ENCODE measurements around the gene PIK3C3.

The PIK3C3 gene

DNA sequence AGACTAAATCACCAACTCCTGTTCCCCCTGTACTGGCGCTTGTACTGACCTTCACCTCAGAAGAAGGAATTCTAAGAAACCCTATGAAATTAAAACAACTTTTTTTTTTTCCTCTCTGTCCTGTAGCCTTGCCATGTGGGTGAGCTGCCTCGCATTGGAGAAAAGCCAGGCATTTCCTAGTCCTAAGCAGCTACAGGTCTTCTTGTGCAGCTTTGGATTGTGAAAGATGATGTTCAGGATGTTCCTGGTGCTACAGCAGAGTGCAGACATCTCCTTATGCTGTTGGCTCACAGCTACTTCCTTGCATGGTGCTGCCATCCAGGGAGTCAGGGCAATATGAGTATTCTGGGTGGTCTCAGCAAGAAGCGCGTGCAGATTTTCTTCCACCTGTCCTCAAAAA lies 11.9 kb downstream of the PIK3C3 start:
- Histone ChIP-seq H3K4me3 (ENCODE audit: low read depth, low read length) (no peak overlapping the region), H3K4me1 (ENCODE audit: control insufficient read depth, insufficient read depth, low read length) (no peaks in the 10 kb centered on the region), H3K36me3 (ENCODE audit: control insufficient read depth, insufficient read depth, low read length) (peaks cover 55% of the 10 kb centered on the region), H3K9ac (ENCODE audit: low read depth, low read length) (no peak overlapping the region), H3K27me3 (ENCODE audit: control insufficient read depth, insufficient read depth, low read length) (no peaks in the 10 kb centered on the region), H3K27ac (ENCODE audit: low read depth, low read length) (no peak overlapping the region), H3K9me3 (ENCODE audit: control insufficient read depth, insufficient read depth, low read length) (no peaks in the 10 kb centered on the region)

GRCh38 chr18:41967680-41968079 lies 12.6 kb downstream of the PIK3C3 start:
- H3K27ac ChIP-seq (ENCODE audit: low read depth, low read length): no peak overlapping the region
- no peak overlapping the region for H3K4me3 ChIP-seq (ENCODE audit: low read depth, low read length)
- no peaks in the 10 kb centered on the region for H3K9me3 ChIP-seq (ENCODE audit: control insufficient read depth, insufficient read depth, low read length)
- H3K27me3 ChIP-seq (ENCODE audit: control insufficient read depth, insufficient read depth, low read length): no peaks in the 10 kb centered on the region
- H3K36me3 ChIP-seq (ENCODE audit: control insufficient read depth, insufficient read depth, low read length): peaks cover 48% of the 10 kb centered on the region
- H3K9ac ChIP-seq (ENCODE audit: low read depth, low read length): no peak overlapping the region
- H3K4me1 ChIP-seq (ENCODE audit: control insufficient read depth, insufficient read depth, low read length): no peaks in the 10 kb centered on the region

DNA sequence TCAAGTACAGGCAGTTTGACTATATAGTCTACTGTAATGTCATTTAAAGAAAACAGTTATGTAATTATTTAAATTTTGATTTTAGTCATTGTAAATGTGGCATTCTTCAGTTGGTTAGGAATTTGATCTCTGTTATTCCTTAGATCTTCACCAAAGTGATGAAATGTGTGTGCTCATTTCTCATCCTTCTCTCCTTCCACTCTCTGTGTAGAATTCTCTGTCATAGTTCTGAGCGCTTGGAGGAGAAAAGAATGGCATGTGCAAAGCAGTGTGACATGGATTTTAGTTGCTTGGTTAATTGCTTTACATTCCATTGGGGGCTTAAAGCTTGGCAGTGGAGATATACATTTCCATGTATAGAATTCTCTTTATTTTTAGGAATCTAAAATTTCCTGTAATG lies 14.8 kb downstream of the PIK3C3 start:
- Histone ChIP-seq H3K4me3 (ENCODE audit: low read depth, low read length) (no peak overlapping the region), H3K36me3 (ENCODE audit: control insufficient read depth, insufficient read depth, low read length) (peaks cover 39% of the 10 kb centered on the region), H3K4me1 (ENCODE audit: control insufficient read depth, insufficient read depth, low read length) (no peaks in the 10 kb centered on the region), H3K27ac (ENCODE audit: low read depth, low read length) (no peak overlapping the region), H3K9ac (ENCODE audit: low read depth, low read length) (no peak overlapping the region), H3K27me3 (ENCODE audit: control insufficient read depth, insufficient read depth, low read length) (no peaks in the 10 kb centered on the region), H3K9me3 (ENCODE audit: control insufficient read depth, insufficient read depth, low read length) (no peaks in the 10 kb centered on the region)

GRCh38 chr18:41972067-41972925 lies 17.3 kb downstream of the PIK3C3 start:
- H3K9me3 ChIP-seq (ENCODE audit: control insufficient read depth, insufficient read depth, low read length): no peaks in the 10 kb centered on the region
- H3K9ac ChIP-seq (ENCODE audit: low read depth, low read length): no peak overlapping the region
- H3K4me1 ChIP-seq (ENCODE audit: control insufficient read depth, insufficient read depth, low read length): no peaks in the 10 kb centered on the region
- H3K27ac ChIP-seq (ENCODE audit: low read depth, low read length): no peak overlapping the region
- H3K27me3 ChIP-seq (ENCODE audit: control insufficient read depth, insufficient read depth, low read length): no peaks in the 10 kb centered on the region
- H3K4me3 ChIP-seq (ENCODE audit: low read depth, low read length): no peak overlapping the region
- H3K36me3 ChIP-seq (ENCODE audit: control insufficient read depth, insufficient read depth, low read length): peaks cover 26% of the 10 kb centered on the region

GRCh38 chr18:41973983-41974382 lies 18.9 kb downstream of the PIK3C3 start:
- H3K27me3 ChIP-seq (ENCODE audit: control insufficient read depth, insufficient read depth, low read length): no peaks in the 10 kb centered on the region
- peaks cover 19% of the 10 kb centered on the region for H3K36me3 ChIP-seq (ENCODE audit: control insufficient read depth, insufficient read depth, low read length)
- no peak overlapping the region for H3K4me3 ChIP-seq (ENCODE audit: low read depth, low read length)
- no peak overlapping the region for H3K9ac ChIP-seq (ENCODE audit: low read depth, low read length)
- H3K27ac ChIP-seq (ENCODE audit: low read depth, low read length): no peak overlapping the region
- H3K4me1 ChIP-seq (ENCODE audit: control insufficient read depth, insufficient read depth, low read length): no peaks in the 10 kb centered on the region
- H3K9me3 ChIP-seq (ENCODE audit: control insufficient read depth, insufficient read depth, low read length): no peaks in the 10 kb centered on the region

DNA sequence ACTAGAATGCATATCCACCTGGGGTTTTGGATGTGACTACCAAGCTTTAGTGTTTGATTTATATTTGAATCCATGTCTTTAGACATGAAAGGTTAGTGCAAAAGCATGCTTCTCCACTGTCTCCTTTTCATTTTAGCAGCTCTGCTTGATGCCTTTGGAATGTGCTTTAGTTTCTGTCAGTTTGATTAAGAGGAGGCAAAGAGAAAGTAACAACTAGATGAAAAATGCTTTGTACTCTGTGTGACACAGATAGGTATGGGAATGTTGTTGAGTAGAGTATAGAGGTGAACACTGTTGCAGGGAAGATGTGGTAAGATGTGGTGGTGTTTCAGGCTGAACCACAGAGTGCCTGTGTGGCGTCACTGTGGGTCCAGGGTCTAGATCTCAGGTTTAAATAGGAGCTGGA lies 19.8 kb downstream of the PIK3C3 start:
- Histone ChIP-seq H3K4me1 (ENCODE audit: control insufficient read depth, insufficient read depth, low read length) (no peaks in the 10 kb centered on the region), H3K9me3 (ENCODE audit: control insufficient read depth, insufficient read depth, low read length) (no peaks in the 10 kb centered on the region), H3K27ac (ENCODE audit: low read depth, low read length) (no peak overlapping the region), H3K9ac (ENCODE audit: low read depth, low read length) (no peak overlapping the region), H3K27me3 (ENCODE audit: control insufficient read depth, insufficient read depth, low read length) (no peaks in the 10 kb centered on the region), H3K4me3 (ENCODE audit: low read depth, low read length) (no peak overlapping the region), H3K36me3 (ENCODE audit: control insufficient read depth, insufficient read depth, low read length) (peaks cover 19% of the 10 kb centered on the region)

DNA sequence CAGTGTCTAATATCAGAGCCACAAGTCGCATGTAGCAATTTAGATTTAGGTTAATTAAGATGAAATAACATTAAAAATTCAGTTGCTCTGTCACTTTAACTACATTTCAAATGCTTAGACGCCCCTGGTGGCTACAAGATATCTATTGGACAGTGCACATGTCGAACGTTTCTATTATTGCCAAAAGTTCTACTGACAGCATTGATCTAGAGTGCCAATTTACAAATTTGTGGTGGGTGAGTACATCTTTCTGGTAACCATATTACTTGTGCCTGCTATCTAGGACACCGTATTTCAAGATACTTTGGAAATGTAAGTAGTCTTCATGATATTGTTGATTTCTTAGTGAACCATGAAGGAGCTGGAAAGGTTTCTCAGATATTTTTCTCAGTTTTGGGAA lies 20.2 kb downstream of the PIK3C3 start:
- Histone ChIP-seq H3K4me3 (ENCODE audit: low read depth, low read length) (no peak overlapping the region), H3K9ac (ENCODE audit: low read depth, low read length) (no peak overlapping the region), H3K27me3 (ENCODE audit: control insufficient read depth, insufficient read depth, low read length) (no peaks in the 10 kb centered on the region), H3K36me3 (ENCODE audit: control insufficient read depth, insufficient read depth, low read length) (peaks cover 15% of the 10 kb centered on the region), H3K27ac (ENCODE audit: low read depth, low read length) (no peak overlapping the region), H3K9me3 (ENCODE audit: control insufficient read depth, insufficient read depth, low read length) (no peaks in the 10 kb centered on the region), H3K4me1 (ENCODE audit: control insufficient read depth, insufficient read depth, low read length) (no peaks in the 10 kb centered on the region)

GRCh38 chr18:41977233-41977632 lies 22.2 kb downstream of the PIK3C3 start:
- H3K27ac ChIP-seq (ENCODE audit: low read depth, low read length): no peak overlapping the region

DNA sequence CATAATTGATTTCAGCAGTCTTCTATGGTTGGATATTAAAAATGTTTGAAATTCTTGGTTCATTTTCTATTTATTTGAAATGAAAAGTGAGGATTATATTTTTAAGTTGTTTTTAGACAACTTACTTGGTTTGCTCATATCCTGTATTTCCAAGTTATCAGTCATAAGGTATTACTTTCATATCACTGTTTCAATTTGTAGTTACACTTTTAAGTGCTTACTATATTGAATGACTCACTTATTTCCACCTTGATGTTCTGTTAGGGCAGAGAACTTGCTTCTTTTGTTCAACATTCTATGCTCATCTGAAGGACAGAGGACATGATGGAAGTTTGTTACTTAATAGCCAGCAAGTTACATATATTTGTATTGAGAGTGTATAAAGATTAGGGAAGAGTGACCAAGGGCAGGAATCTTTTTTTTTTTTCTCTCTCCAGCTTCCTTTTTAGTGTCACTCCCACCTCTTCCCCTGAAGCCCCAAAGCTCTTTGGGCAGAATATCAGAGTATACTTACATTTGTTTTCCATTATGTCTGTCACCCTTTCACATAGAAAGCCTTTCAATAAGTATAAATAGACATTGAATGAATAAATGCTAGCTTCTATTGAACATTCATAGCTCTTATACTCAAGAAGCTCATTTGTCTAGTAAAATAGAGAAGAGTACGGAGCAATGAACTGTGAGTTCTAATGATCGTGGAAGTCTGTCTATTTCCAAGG lies 28.1 kb downstream of the PIK3C3 start:
- Histone ChIP-seq H3K4me1 (ENCODE audit: control insufficient read depth, insufficient read depth, low read length) (no peaks in the 10 kb centered on the region), H3K36me3 (ENCODE audit: control insufficient read depth, insufficient read depth, low read length) (peaks cover 3% of the 10 kb centered on the region; the same call in 1 of the 2 replicates), H3K27ac (ENCODE audit: low read depth, low read length) (no peak overlapping the region), H3K27me3 (ENCODE audit: control insufficient read depth, insufficient read depth, low read length) (no peaks in the 10 kb centered on the region), H3K9ac (ENCODE audit: low read depth, low read length) (no peak overlapping the region), H3K9me3 (ENCODE audit: control insufficient read depth, insufficient read depth, low read length) (no peaks in the 10 kb centered on the region), H3K4me3 (ENCODE audit: low read depth, low read length) (no peak overlapping the region)

More at GRCh38 chr18:41977233-41977632, 22.2 kb downstream of the PIK3C3 start:
- Histone ChIP-seq H3K4me1 (ENCODE audit: control insufficient read depth, insufficient read depth, low read length) (no peaks in the 10 kb centered on the region), H3K9me3 (ENCODE audit: control insufficient read depth, insufficient read depth, low read length) (no peaks in the 10 kb centered on the region), H3K4me3 (ENCODE audit: low read depth, low read length) (no peak overlapping the region), H3K9ac (ENCODE audit: low read depth, low read length) (no peak overlapping the region), H3K27me3 (ENCODE audit: control insufficient read depth, insufficient read depth, low read length) (no peaks in the 10 kb centered on the region), H3K36me3 (ENCODE audit: control insufficient read depth, insufficient read depth, low read length) (no peaks in the 10 kb centered on the region; the same call in 1 of the 2 replicates)

GRCh38 chr18:41985914-41986313 lies 30.9 kb downstream of the PIK3C3 start:
- H3K27me3 ChIP-seq (ENCODE audit: control insufficient read depth, insufficient read depth, low read length): no peaks in the 10 kb centered on the region
- H3K4me3 ChIP-seq (ENCODE audit: low read depth, low read length): no peak overlapping the region
- H3K36me3 ChIP-seq (ENCODE audit: control insufficient read depth, insufficient read depth, low read length): peaks cover 20% of the 10 kb centered on the region
- H3K9me3 ChIP-seq (ENCODE audit: control insufficient read depth, insufficient read depth, low read length): no peaks in the 10 kb centered on the region
- no peak overlapping the region for H3K9ac ChIP-seq (ENCODE audit: low read depth, low read length)
- H3K27ac ChIP-seq (ENCODE audit: low read depth, low read length): no peak overlapping the region
- H3K4me1 ChIP-seq (ENCODE audit: control insufficient read depth, insufficient read depth, low read length): no peaks in the 10 kb centered on the region

- Histone ChIP-seq H3K36me3 (ENCODE audit: control insufficient read depth, insufficient read depth, low read length) (peaks cover 36% of the 10 kb centered on the region), H3K4me1 (ENCODE audit: control insufficient read depth, insufficient read depth, low read length) (no peaks in the 10 kb centered on the region)
Measured at GRCh38 chr18:41989508-41989907, 34.5 kb downstream of the PIK3C3 start.

More at GRCh38 chr18:41989508-41989907, 34.5 kb downstream of the PIK3C3 start:
- H3K27ac ChIP-seq (ENCODE audit: low read depth, low read length): no peak overlapping the region
- no peak overlapping the region for H3K4me3 ChIP-seq (ENCODE audit: low read depth, low read length)
- no peak overlapping the region for H3K9ac ChIP-seq (ENCODE audit: low read depth, low read length)
- H3K9me3 ChIP-seq (ENCODE audit: control insufficient read depth, insufficient read depth, low read length): no peaks in the 10 kb centered on the region
- H3K27me3 ChIP-seq (ENCODE audit: control insufficient read depth, insufficient read depth, low read length): no peaks in the 10 kb centered on the region
